HL-60/S4 treated with phorbol 12-myristate 13-acetate at 8.2 ng/mL for 4 days and 3 days (cell line): ENCODE data around the gene ADRB1.

Experiments used
- in situ Hi-C: fragments of 300-500 bp; cut with MboI; formaldehyde crosslinking; loops from 2 replicates; pipeline ENCODE4 v1.15.0; 2022; ENCODE audit warnings: low sequenced_read_pairs

The ADRB1 gene

DNA sequence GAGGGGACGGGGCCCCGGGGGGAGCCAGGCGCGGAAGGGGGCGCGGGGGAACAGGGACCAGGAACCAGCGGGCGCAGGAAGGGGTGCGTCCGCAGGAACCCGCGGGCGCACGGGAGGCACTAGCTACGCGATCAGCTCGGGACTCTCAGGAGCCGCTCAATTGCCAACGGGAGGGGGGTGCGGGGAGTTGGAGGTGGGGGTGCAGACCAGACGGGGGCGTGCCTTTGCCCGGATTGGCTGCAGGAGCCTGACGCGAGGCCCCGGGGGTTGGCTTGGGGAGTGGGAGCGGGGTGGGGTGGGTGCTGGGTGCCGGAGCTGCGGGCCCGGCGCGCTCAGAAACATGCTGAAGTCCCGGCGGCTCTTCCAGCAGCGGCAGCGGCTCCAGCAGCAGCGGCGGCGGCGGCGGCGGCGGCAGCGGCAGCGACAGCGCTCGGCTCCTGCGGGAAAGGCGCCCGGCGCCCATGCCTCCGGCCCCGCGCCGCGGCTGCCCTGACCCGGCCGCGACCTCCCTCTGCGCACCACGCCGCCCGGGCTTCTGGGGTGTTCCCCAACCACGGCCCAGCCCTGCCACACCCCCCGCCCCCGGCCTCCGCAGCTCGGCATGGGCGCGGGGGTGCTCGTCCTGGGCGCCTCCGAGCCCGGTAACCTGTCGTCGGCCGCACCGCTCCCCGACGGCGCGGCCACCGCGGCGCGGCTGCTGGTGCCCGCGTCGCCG lies at the start of gene ADRB1:
ADRB1 (plus strand) TSS at position 335 of the 715 bp plus-strand sequence; CDS start at position 602, 267 bp downstream.
- in situ Hi-C loops, result no loop called here

DNA sequence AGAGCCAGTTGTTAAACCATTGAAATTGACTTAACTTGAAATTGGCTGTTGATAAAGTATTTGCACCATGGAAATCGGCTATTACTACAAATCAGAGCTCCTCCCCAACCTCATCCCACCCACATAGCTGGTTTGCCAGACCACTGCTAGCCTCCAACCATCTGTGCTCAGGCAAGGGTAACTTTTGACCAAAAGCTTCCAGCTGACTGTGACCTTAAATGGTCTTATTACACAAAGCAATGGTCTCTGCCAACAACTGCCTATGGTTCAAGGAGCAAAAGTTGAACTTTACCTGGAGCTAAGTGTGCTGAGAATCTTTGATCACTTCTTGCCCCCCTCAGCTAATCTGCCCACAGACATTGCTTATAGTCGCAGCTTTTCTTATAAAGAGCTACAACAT lies 48.5 kb upstream of the ADRB1 start:
- in situ Hi-C loops, result no loop called here

DNA sequence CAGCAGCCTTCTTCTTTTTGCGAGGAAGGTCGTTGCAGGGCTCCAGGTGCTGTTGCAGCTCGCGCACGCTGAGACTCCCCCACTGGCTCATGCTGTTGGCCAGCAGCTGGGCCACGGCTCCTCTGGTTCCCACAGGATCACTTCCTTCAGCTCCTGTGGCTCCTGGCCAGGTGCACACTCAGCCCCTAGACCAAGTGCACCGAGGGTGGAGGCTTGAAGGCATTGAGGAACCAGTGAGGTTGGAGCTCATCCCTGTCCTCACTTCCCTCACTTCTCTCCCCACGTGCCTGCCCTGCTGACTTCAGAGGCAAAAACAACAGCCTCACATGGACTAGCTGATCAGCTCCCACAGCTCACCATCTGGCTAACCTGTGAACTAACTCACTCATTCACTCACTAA lies 46.2 kb upstream of the ADRB1 start:
- in situ Hi-C loops, result no loop called here

DNA sequence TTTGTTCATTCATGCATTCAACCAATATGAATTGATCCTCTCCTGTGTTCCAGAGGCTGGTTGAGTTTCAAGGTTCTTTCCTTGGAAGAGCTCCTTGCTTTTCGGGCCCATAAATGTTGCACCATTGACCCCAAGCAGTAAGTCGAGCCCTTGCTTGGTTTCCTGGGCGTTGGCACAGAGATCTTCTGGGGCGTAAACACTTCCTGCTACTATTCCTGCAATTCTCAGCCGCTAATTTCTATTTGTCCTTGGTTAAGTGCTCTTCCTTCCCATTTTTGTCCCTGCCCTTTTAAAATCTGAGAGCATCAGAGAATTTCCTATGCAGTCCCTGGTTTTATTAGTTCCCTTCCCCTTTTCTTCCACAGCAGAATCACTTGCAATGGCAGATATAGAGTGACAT lies 44.1 kb upstream of the ADRB1 start:
- in situ Hi-C loops, result no loop called here

DNA sequence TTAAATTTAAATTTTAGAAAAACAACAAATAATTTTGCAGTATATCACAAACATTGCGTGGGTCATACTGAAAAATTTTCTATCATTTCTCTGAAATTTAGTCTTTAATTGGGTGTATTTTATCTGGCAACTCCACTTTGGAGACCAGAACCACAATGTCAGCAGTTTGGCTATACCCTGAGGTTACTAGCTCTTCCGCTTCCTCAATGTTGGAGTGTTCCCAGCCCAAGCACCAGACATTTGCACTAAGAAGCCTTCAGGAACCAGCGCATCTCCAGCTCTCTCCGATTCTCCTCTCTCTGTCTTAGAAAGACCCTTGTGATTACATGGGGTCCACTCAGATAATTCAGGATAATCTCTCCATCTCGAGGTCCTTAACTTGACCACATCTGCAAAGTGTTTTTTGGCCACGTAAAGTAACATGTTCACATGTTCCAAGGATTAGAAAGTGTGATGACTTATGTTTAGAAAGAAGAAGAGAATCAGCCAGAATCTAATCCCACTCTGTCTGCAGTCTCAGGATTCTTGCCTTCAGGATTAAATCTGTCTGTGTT lies 43.1 kb upstream of the ADRB1 start:
- in situ Hi-C loops, result no loop called here

DNA sequence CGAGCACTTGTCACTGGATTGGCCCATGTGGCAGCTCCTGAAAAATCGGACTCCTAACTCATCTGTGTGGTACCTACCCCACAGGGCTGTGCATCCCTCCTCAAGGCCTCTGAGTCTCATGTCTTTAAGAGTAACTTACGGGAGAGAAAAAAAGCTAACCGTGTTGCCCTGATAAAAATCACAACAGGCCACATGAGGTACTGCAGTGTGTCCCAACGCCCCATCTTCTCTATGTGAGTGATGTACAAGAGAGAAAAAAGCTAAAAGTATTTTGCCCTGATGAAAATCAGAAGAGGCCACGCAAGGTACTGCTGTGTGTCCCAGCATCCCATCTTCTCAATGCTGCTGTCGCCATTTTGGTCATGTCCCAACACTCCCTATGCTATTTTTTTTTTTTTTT lies 41.2 kb upstream of the ADRB1 start:
- in situ Hi-C loops, result no loop called here

DNA sequence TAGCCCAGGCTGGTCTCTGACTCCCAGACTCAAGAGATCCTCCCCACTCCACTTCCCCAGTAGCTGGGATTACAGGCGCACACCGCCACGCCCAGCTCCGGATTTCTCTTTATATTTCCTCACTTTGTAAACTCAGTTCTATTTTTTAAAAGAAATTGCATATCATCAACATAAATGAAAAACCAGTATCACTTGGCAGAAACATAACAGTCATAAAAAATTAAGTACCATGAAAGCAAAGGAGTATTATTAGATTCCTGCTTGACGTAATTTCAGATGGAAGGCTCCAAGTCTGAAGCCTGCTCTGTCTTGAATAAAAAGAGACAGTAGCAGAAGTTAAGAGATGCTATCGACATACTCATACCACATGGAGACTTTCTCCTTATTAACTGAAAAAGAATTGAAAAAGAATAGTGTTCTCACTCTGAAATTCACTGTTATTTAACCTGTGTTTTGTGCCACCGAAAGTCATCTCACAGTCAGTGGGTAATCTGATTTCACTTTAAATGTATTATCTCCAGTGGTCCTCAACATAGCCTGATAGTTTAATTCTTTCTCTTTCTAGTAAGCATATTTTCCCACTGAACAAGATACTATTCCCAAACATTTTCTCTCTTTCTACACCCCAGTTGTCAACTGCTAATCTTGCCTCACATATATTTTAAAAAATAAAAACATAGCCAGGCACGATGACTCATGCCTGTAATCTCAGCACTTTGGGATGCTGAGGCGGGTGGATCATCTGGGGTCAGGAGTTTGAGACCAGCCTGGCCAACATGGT lies 40.3 kb upstream of the ADRB1 start:
- in situ Hi-C loops, result no loop called here

DNA sequence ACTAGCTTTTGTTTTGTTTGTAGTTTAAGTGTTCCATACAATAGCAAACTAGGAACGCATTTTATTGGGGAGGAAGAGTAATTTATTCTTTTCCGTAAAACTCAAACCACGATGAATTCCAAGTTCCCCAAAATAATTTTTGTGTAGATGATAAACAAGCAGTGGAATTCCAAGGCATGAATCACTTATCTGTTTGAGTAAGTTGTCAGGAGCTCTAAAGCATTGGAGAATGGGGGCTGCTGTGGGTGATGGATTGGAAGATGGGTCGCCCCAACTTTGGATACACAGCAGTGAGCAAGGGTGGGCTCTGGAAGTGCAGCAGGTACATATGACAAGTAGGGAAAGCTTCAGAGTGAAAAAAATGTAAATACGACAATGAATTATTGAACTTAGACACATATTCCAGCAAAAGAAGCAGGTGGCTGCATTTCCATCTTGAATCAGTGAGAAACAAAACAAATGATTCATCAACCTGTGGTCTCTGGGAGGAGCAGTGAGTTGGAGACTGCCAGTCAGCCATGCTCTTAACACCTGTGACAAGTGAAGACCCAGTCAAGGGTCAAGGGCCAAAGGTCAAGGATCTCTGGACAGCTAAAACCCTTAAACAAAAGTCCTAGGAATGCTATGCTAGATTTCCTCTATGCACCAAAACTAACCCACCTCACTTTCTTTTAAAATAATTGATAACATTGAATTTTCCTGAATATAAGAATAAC lies 34.2 kb upstream of the ADRB1 start:
- in situ Hi-C loops, result no loop called here

DNA sequence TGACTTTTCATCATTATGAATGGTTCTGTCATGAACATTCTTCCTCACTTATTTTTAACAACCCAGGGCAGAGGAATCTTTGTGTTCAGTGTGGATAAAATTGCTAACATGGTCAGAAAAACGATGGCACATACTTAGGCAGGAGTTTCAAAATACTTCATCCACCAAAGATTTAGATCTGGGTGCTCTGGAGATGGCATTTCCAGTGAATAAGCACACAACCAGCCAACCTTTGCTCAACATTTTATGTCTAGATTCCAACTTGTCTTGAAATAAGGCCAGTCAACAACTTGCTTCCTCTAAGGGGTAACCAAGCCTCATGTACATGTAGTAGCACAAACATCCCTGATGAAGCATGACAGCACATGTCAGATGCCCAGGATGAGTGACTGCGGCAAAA lies 33.4 kb upstream of the ADRB1 start:
- in situ Hi-C loops, result no loop called here

DNA sequence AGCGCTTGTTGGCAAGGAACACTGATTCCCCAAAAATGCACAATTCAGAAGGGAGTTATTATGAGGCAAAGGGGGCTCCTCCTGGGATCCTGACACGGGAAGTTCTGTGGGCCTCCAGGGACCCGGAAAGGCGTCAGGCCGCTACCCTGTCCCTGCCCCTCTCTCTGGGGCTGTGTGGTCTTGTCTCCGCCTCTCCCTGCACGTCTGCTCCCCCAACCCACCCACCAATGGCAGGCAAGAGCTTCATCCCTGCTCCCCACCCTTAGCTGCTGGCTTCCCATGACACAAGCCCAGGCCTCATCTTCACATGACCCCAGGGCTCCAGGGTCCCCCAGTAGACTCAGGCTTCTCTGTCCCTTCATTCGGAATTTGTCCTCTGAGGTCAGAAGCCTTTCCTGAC lies 31.0 kb upstream of the ADRB1 start:
- in situ Hi-C loops, result no loop called here

DNA sequence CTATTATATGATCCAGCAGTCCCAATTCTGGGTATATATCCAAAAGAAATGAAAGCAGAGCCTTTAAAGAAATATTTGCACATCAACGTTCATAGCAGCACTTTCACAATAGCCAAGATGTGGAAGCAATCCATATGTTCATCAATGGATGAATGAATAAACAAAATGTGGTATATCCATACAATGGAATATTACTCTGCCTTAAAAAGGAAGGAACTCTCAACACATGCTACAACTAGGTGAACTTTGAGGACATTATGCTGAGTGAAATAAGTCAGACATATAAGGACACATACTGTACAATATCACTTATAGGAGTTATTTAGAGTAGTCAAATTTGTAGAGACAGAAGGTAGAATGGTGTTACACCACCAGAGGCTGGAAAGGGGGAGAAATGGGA lies 28.0 kb upstream of the ADRB1 start:
- in situ Hi-C loops, result no loop called here

DNA sequence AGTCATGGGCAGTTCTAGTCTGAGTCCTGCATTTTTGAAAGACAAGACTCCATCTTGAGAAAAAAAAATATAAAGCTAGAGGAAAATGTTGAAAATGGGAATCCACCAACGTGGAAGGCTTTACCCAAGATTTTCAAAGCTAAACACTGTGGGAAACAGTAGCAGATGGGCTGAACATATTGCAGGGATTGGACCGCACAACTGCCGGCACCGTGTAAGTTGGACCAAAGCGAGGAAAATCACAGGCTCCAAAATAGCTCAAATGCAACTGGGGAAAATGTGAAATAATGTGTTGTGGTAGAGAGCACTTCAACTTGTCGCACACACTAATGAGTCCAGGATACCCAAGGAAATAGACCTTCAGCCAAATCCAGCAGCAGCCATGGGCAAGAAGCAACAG lies 26.4 kb upstream of the ADRB1 start:
- in situ Hi-C loops, result no loop called here

DNA sequence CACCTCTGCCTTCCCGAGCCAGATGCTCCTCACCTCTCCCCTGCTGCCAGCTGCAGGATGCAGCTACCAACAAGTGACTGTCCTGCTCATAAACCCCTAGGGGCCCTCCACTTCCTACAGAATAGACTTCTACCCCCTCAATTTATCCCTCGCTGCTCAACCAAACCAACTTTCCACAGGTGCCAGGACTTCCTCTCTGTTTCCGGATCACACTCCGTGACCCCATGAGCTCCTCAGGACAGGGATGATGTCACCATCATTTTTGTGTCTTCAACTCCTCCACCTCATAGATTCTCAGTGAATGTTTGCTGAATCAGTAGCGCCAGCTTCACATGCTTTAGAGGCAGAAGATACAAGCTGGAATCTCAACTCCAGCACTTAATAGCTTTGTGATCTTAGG lies 25.8 kb upstream of the ADRB1 start:
- in situ Hi-C loops, result no loop called here

DNA sequence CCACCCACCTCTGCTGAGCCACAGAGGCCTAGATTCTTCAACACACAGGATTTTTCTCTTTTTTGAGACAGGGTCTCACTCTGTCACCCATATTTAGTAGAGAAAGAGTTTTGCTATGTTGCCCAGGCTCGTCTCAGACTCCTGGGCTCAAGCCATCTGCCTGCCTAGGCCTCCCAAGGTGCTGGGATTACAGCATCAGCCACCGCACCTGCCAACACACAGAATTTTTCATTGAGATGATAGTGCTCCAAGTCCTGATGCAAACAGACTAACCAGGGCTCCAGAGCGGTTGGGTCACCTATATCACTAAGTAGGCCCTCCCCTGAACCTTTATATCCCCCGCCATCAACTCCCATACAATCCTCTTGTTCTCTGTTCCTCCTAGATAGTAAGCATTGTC lies 24.4 kb upstream of the ADRB1 start:
- in situ Hi-C loops, result no loop called here

DNA sequence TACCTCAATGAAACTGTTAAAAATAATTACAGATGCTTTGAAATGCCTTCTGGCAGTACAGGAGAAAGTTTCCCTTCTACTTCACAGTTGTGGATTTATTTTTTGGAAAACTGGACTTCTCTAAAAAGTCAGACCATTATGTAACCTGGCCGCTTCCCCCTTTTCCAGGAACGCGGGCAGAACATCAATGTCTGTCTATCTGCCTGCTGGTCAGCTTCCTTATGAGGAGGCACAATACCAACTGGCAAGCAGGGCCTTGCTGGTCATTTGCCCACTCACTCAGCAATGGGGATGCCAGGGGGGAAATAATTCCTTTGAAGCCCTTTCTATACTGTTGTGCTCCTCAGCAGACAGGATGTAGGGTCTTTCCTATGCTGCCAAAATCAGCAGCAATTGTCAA lies 22.5 kb upstream of the ADRB1 start:
- in situ Hi-C loops, result no loop called here

DNA sequence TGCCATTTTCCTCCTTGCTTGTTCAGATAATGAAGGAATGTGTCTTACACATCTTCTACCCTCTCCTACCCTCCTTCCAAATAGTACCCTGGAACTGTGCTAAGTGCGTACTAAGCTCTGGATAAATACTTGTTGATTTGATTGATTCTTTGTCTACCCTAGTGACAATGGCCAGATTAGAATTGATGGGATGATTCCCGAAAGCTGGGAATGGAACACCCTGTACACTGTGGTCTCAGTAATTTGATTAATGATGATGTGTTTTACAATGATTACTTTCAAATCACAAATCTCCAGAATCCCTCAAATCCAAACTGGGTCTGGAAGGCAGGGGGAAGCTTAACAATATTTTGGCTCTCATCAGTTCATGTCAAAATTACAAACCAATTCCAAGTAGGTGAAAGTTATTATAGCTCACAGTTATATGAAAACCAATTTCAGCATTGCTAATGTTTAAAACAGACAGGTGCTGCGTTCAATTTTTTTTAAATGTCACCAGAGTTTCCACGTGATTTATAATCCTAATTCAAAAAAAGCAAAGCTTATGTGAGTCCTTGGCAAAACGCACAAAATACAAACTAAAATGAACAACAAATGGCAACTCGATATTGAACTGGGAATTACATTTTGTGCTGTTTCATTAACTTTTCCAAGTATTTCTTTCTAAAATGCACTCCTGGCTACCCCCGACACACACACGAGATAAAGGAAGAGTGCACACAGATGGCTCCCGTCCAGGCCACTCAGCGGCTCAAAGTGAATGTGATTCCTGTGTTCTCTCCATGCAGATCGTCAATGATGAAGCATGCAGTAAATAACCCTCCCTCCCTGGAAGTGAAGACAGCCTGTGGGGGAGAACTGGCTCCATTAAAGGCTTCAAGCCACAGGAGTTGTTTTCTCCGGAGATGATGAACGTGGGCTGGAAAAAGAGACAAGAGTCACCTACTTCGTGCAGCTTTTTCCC lies 21.7 kb upstream of the ADRB1 start:
- in situ Hi-C loops, result no loop called here

DNA sequence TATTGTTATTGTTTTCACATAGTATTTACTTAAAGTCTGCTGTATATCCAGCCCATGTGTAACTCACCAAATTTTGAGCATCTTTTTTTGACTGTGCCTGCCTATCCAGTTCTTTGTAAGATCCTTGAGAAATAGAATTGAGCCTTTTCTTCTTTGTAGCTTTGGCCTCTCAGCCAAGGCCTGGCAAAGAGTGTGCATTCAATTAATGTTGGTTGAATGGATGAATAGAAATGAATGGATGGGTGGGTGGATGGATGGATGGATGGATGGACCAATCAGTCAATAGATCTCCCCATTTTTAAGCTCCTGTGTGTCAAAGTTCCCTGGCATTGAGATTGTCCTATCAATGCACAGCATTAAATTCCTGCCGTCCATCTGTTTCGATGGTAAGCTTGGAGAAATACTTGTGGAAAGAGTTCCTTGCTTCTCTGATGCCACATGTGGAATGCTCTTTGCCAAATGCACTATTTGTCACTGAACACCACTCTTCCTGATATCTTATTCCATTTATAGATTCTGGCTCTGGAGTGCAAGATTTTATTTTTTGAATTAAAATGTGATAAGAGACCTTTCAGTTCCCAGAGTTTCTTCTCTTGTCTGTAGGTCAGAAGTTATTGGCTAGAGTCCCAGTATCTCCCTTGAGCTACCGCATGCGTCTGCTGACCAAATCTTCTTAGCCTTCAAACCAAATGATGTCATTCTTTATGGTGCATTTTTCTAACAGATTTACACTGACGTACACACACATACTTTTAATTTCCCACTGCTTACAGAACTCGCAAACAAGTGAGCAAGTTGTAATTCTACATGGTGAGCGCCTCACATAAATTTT lies 20.7 kb upstream of the ADRB1 start:
- in situ Hi-C loops, result no loop called here

DNA sequence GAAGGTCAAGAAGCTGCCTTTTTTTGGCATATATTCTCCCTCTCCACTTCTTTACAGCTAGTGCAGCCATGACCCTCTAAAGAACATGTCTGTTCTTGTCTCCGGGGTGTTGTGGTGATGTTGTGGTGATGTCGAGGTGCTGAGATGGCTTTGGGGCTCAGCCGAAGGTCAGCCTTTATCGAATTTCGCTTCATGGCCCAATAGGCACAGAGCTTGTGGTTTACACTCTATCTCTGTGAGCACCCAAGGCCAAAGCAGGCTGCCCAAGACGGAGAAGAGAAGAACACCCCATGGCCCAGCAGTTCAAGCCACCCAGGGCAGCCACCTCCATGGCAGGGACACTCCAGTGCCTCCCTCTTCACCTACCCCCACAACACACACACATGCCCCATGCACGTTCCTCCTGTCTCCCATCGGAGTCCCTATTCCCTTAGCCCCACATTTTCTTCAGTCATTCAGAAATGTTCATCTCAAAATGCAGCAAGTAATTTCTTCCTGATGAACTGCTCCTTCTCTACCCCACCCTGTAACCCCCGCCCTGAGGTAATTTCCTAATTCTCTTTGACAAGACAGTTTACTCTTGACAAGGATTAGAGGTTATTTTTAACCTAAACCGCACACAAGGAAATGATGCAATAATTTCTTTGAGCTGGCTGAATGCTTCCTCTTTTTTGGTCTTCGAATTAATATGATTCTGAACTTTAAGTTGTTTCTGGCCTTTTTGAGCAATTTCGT lies 18.6 kb upstream of the ADRB1 start:
- in situ Hi-C loops, result no loop called here

DNA sequence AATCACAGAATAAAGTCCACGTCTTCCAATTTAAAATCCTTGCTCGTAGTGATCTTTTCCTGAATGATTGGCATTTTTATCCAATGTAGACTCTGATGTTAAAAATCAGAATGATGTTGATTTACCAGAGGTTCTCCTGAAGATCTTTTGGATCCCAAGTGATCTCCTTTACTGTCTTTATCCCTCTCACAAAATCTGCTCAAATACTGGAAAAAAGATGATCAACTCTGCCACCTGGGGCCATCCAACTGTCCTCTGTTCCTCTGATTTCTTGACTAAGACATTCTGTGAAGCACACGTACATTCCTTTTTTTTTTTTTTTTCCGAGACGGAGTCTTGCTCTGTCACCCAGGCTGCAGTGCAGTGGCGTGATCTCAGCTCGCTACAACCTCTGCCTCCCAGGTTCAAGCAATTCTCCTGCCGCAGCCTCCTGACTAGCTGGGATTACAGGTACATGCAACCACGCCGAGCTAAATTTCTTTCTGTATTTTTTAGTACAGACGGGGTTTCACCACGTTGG lies 18.0 kb upstream of the ADRB1 start:
- in situ Hi-C loops, result no loop called here
